Measurements from ENCODE around the gene RBL2. TPM values are rescaled to one million over a fixed set of nuclear protein-coding genes. Genes with fewer than 3 reads are reported as not detected.

RBL2 gene
- total and polyA plus RNA-seq, 2 of the 8 experiments (the other 6 are each of a cell fraction or from before 2014, with no cell fraction given): 13.9 to 22.1 TPM

DNA sequence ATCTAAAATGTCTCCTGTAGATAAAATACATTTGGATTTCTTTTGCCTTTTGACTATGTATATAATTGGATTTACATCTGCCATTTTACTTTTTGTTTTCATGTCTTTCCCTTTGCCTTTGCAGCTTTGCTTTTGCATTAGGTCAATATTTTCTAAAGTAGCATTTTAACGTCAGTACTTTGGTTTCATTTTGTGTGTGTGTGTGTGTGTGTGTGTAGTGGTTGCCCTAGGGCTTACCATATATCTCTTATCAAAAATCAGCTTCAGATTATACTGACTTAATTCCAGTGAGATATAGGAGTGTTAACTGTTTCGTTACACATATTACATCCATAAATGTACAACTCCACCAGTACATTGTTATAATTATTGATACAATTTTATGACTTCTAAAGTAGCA lies 42.6 kb downstream of the RBL2 start:
- Histone ChIP-seq H2BK5ac (ENCODE audit: low read depth, low read length) (no peak overlapping the region), H3K27me3 (replicated peaks in 1 of 4; ENCODE audit: control insufficient read depth in 3 of 4, extremely low read depth in 1 of 4, insufficient read depth in 3 of 4, low read length in 3 of 4) (no peaks in the 10 kb centered on the region), H2AFZ (ENCODE audit: low read length) (no peak overlapping the region), H3K79me1 (ENCODE audit: low read depth, low read length) (no peaks in the 10 kb centered on the region), H3K23me2 (ENCODE audit: low read depth, low read length) (no peaks in the 10 kb centered on the region), H4K8ac (ENCODE audit: extremely low read depth, insufficient read depth, low read length) (no peak overlapping the region), H2AK5ac (ENCODE audit: low read depth, low read length) (no peak overlapping the region), H3K14ac (ENCODE audit: insufficient read length) (no peak overlapping the region), H4K20me1 (replicated peaks in 1 of 2; ENCODE audit: control insufficient read depth in 1 of 2, insufficient read depth in 2 of 2, low read length in 2 of 2) (peaks cover 0 to 1% of the 10 kb centered on the region in 2 experiments), H3K23ac (ENCODE audit: insufficient read length) (no peak overlapping the region), H3K56ac (replicated peaks; ENCODE audit: insufficient read length, low read depth, low read length) (no peak overlapping the region), H2BK15ac (ENCODE audit: low read length) (no peak overlapping the region), H3K4me3 (ENCODE audit: extremely low read depth in 1 of 4, insufficient read depth in 2 of 4, low read depth in 3 of 4, low read length in 4 of 4) (no peak overlapping the region), H3K79me2 (ENCODE audit: control insufficient read depth in 1 of 2, insufficient read depth in 2 of 2, low read length in 2 of 2) (no peaks in the 10 kb centered on the region), H3K27ac (ENCODE audit: low read depth, low read length) (no peak overlapping the region), H2BK20ac (ENCODE audit: low read length) (no peak overlapping the region), H3K18ac (ENCODE audit: extremely low read depth, low read length) (no peak overlapping the region), H3K4ac (replicated peaks; ENCODE audit: insufficient read length, low read depth, low read length) (no peak overlapping the region), H4K5ac (ENCODE audit: insufficient read length, low read depth, low read length) (no peak overlapping the region), H3K4me2 (ENCODE audit: insufficient read depth in 1 of 2, low read depth in 2 of 2, low read length in 2 of 2) (no peak overlapping the region), H3K9ac (replicated peaks in 1 of 4; ENCODE audit: extremely low read depth in 1 of 4, low read depth in 3 of 4, low read length in 3 of 4) (no peak overlapping the region), H3K36me3 (ENCODE audit: control insufficient read depth in 2 of 4, insufficient read depth in 4 of 4, low read length in 3 of 4) (peaks cover 7 to 39% (median 19%) of the 10 kb centered on the region in 4 experiments), H4K91ac (replicated peaks; ENCODE audit: insufficient read length, low read length) (no peak overlapping the region), H2BK120ac (replicated peaks; ENCODE audit: low read depth, low read length) (no peak overlapping the region), H2BK12ac (ENCODE audit: low read depth, low read length) (no peak overlapping the region), H3K4me1 (replicated peaks in 1 of 4; ENCODE audit: control insufficient read depth in 3 of 4, insufficient read depth in 4 of 4, low read length in 3 of 4) (no peaks in the 10 kb centered on the region), H3K9me3 (ENCODE audit: insufficient read depth in 2 of 2, low read depth in 1 of 2, low read length in 1 of 2) (no peaks in the 10 kb centered on the region)
- ChIA-PET POLR2A (ENCODE audit: partially characterized antibody) (no interaction called here), CTCF (ENCODE audit: partially characterized antibody) (interaction anchor here (1.1 kb wide), 1 partner anchor 18 kb away, joined by 4 read pairs; no protein-coding TSS in a partner anchor)
- DNase-seq (ENCODE audit: low read depth in 1 of 2, low spot score in 2 of 2): no peak
- FAIRE-seq: no peak
- 85% methylated on average over 2 of the region's 2 CpGs; no CpG with 5 or more reads in 1 of the 2 experiments for WGBS, 2 experiments (ENCODE audit: extremely low coverage in 1 of 2, insufficient coverage in 1 of 2, insufficient read length in 1 of 2, insufficient replicate concordance in 2 of 2, low coverage in 1 of 2, low lambda C conversion rate in 2 of 2, missing lambda C conversion rate in 1 of 2)
- no peak for TF ChIP-seq SP4 (IDR thresholded peaks at IDR 0.05; ENCODE audit: low read length)
